Stimulated activated CD8-positive, alpha-beta memory T cell treated with anti-CD3 and anti-CD28 coated beads, Interleukin-7, amount 100 ng/mL, for 24 hours (primary cell): Measurements from ENCODE around the gene CACHD1.
"Not testable (repeated sequence)": the region's sequence is repeated elsewhere in the genome, so short reads cannot be mapped to it uniquely, and the experiment has no call there.

Experiments
- DNase-seq: peaks from one replicate; pipeline ENCODE4 v3.0.0-alpha.2; 2020; ENCODE audit warnings: low read depth

CACHD1 gene

GRCh38 chr1:64497088-64497883 lies 27.4 kb downstream of the CACHD1 start:
- no peak for DNase-seq

- no peak for DNase-seq
These were observed 28.4 kb downstream of the CACHD1 start for GRCh38 chr1:64498325-64498724.

GRCh38 chr1:64499011-64499410 lies 29.1 kb downstream of the CACHD1 start:
- no peak for DNase-seq

GRCh38 chr1:64499966-64500365 lies 30.0 kb downstream of the CACHD1 start:
- no peak for DNase-seq

- no peak for DNase-seq
These were observed 32.2 kb downstream of the CACHD1 start for GRCh38 chr1:64502083-64502482.

GRCh38 chr1:64502931-64503330 lies 33.0 kb downstream of the CACHD1 start:
- DNase-seq = no peak

GRCh38 chr1:64505232-64505943 lies 35.5 kb downstream of the CACHD1 start:
- DNase-seq = peak; percentile 4

- DNase-seq = no peak
These were observed 36.2 kb downstream of the CACHD1 start for GRCh38 chr1:64505944-64506655.

- no peak for DNase-seq
These were observed 38.7 kb downstream of the CACHD1 start for GRCh38 chr1:64508629-64509028.

- no peak for DNase-seq
These were observed 41.1 kb downstream of the CACHD1 start for GRCh38 chr1:64511044-64511443.

- DNase-seq = not testable (repeated sequence)
These were observed 42.3 kb downstream of the CACHD1 start for GRCh38 chr1:64512206-64512605.

- no peak for DNase-seq
These were observed 43.6 kb downstream of the CACHD1 start for GRCh38 chr1:64513545-64513944.

GRCh38 chr1:64514197-64514765 lies 44.4 kb downstream of the CACHD1 start:
- DNase-seq = no peak

GRCh38 chr1:64515427-64515826 lies 45.5 kb downstream of the CACHD1 start:
- DNase-seq = no peak

- no peak for DNase-seq
These were observed 46.4 kb downstream of the CACHD1 start for GRCh38 chr1:64516301-64516700.

- no peak for DNase-seq
These were observed 47.1 kb downstream of the CACHD1 start for GRCh38 chr1:64516803-64517568.

GRCh38 chr1:64517640-64518039 lies 47.7 kb downstream of the CACHD1 start:
- DNase-seq = no peak

- no peak for DNase-seq
These were observed 49.0 kb downstream of the CACHD1 start for GRCh38 chr1:64518692-64519481.

GRCh38 chr1:64519901-64520300 lies 50.0 kb downstream of the CACHD1 start:
- DNase-seq = no peak

- DNase-seq = no peak
These were observed 52.8 kb downstream of the CACHD1 start for GRCh38 chr1:64522740-64523139.
